SK-MEL-5 (cell line): Measurements from ENCODE around the gene ASPG. TPM values are rescaled to one million over a fixed set of nuclear protein-coding genes. Genes with fewer than 3 reads are reported as not detected.

Experiments
- DNase-seq: peaks from one replicate; pipeline ENCODE4 v3.0.0-alpha.2; 2016; ENCODE audit warnings: low read depth, low spot score
- in situ Hi-C: cut with HindIII; loops from 2 replicates; pipeline ENCODE4 v1.10.0; 2016; ENCODE audit warnings: low sequenced_read_pairs, high pct_unique_total_duplicates, low pct_unique_long_range_greater_than_20kb
- polyA plus RNA-seq, 2 experiments: library from polyadenylated mRNA; depleted of rRNA; stranded (reverse); fragments of >200 nt; gene quantifications; 2 replicates each; pipeline ENCODE4 v1.2.3, GENCODE V29; 2015
- total RNA-seq: library from RNA; depleted of rRNA; stranded (reverse); fragments of >200 nt; shearing (Covaris generic); gene quantifications from 2 replicates; pipeline ENCODE4 v1.2.3, GENCODE V29; 2014; rRNA removed

Gene ASPG
- total RNA-seq: 0.29 and 1.3 TPM in 2 replicates
- polyA plus RNA-seq (2015; cell fraction: cytosol; rRNA removed): 0.02 and 0.27 TPM in 2 replicates
- 0.21 and 1.5 TPM in 2 replicates for polyA plus RNA-seq (2015; cell fraction: nucleus; rRNA removed)

DNA sequence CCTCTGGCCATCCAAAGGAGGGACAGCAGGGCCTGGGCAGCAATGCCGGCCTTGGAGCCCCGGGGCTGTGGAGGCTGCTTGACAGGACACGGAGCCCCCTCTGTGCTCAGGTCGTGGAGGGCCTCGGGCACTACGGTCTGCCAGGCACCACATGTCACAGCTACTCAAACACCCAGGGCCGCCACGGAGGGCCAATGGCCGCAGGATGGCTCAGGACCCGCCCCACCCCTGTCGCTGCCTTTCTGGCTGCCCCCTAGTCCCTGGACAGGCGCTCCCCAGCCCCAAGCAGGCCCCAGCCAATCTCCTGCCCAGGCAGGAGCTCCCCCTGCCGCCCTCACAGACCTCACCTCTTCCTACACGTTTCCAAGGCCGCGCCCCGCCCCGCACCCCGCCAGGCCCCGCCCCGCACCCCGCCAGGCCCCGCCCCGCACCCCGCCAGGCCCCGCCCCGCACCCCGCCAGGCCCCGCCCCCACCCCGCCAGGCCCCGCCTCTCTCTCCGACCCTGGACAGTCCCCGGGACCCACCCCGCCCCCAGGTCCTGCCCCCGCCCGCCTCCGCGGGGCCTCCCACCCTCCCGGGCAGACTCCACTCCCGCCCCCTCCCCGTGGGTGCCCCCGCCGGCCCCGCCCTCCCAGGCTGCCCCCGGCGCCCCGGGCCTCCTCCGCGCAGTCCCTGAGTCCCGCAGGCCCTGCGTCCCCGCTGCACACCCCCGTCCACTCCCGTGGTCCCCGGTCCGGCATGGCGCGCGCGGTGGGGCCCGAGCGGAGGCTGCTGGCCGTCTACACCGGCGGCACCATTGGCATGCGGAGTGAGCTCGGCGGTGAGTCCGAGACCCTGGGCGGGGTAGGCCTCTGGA, at the start of gene ASPG:
Gene ASPG (plus strand): TSS at position 669 of the 857 bp plus-strand sequence. CDS start 71 bp downstream, at position 740.
- in situ Hi-C loops: no loop called here
- peak; percentile 13 for DNase-seq

- DNase-seq: no peak
- in situ Hi-C loops: loop anchor here (25.0 kb wide), 1 partner anchor 99 kb away; the partner anchor contains the start of genes RD3L and TDRD9
Measured at GRCh38 chr14:104036212-104036611, 49.3 kb upstream of the ASPG start.

- in situ Hi-C loops: loop anchor here (25.0 kb wide), 1 partner anchor 100 kb away; the partner anchor contains the start of genes RD3L and TDRD9
- DNase-seq: no peak
Measured at GRCh38 chr14:104037074-104037473, 48.4 kb upstream of the ASPG start.

- in situ Hi-C loops: loop anchor here (25.0 kb wide), 1 partner anchor 101 kb away; the partner anchor contains the start of genes RD3L and TDRD9
- no peak for DNase-seq
Measured at GRCh38 chr14:104037903-104038302, 47.6 kb upstream of the ASPG start.

DNA sequence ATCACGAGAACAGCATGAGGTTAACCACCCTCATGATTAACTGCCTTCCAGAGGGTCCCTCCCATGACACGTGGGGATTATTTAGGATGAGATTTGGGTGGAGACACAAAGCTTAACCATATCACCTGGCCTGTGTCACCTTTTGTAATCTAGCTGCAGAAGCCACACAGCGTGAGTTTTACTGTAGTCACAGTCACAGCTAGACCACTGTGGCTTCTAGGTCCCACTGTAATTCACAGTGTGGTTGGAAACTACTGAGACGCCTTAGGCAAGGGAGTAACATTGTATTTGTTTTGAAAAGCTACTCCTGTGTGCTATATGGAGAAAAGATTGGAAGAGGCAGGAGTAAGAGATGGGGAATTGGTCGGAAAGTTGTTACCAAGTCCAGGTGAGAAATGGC, 46.3 kb upstream of the ASPG start:
- in situ Hi-C loops: loop anchor here (25.0 kb wide), 1 partner anchor 102 kb away; the partner anchor contains the start of genes RD3L and TDRD9
- DNase-seq: no peak

GRCh38 chr14:104040539-104040938, 45.0 kb upstream of the ASPG start:
- no peak for DNase-seq
- in situ Hi-C loops: loop anchor here (25.0 kb wide), 1 partner anchor 103 kb away; the partner anchor contains the start of genes RD3L and TDRD9

- in situ Hi-C loops: loop anchor here (25.0 kb wide), 1 partner anchor 104 kb away; the partner anchor contains the start of genes RD3L and TDRD9
- no peak for DNase-seq
Measured at GRCh38 chr14:104041430-104042104, 43.9 kb upstream of the ASPG start.

GRCh38 chr14:104044016-104044415, 41.5 kb upstream of the ASPG start:
- no peak for DNase-seq
- in situ Hi-C loops: loop anchor here (25.0 kb wide), 1 partner anchor 107 kb away; the partner anchor contains the start of genes RD3L and TDRD9

DNA sequence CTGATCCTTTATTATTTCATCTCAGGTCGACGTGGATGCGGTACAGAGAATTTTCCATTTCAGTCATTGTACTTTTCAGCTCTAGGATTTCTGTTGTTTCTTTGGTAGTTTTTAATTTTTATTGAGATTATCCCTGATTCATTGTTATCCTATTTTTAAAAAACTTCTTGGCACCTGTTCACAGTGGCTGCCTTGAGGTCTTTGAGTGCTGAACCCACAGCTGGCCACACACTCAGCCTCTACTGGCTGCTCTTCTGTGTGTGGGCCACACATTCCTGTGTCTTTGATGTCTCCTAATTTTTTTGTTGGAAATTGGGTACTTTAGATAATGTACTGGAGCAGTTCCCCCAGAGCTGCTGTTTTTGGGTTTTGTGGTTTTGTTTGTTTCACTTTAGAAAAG, 37.7 kb upstream of the ASPG start:
- in situ Hi-C loops: loop anchor here (25.0 kb wide), 1 partner anchor 110 kb away; the partner anchor contains the start of genes RD3L and TDRD9
- DNase-seq: no peak

GRCh38 chr14:104048758-104049507, 36.6 kb upstream of the ASPG start:
- DNase-seq: no peak
- in situ Hi-C loops: loop anchor here (25.0 kb wide), 1 partner anchor 112 kb away; the partner anchor contains the start of genes RD3L and TDRD9

DNA sequence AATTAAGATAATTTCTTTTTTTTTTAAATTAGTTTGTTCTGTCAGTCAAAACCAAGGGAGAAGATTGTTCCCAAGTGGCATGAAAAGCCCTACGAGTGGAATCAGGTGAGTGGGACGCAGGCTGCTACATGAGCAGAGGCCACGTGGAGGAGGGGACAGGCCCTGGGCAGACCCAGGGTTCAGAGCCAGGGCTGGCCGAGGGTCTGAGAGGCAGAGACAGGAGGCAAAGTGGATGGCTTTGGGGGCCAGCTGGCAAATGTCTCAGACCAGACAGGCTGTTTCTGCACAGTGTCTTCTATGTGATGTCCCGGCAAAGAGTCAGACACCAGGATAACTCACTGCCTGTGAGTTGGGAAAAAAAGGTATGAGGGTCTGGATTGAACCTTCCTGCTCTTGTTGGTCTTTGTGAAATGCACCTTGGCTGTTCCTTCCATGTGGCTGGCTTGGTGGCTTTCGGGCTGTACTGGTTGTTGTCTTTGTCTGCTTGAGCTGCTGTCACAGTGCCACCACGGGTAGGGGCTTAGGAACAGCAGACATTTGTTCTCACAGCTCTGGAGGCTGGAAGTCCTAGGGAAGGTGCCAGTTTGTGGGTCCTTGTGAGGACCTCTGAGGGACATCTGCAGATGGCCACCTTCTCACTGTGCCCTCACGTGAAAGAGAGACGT, 35.8 kb upstream of the ASPG start:
- in situ Hi-C loops: loop anchor here (25.0 kb wide), 1 partner anchor 112 kb away; the partner anchor contains the start of genes RD3L and TDRD9
- no peak for DNase-seq

- in situ Hi-C loops: no loop called here
- DNase-seq: no peak
Measured at GRCh38 chr14:104051092-104051813, 34.2 kb upstream of the ASPG start.

DNA sequence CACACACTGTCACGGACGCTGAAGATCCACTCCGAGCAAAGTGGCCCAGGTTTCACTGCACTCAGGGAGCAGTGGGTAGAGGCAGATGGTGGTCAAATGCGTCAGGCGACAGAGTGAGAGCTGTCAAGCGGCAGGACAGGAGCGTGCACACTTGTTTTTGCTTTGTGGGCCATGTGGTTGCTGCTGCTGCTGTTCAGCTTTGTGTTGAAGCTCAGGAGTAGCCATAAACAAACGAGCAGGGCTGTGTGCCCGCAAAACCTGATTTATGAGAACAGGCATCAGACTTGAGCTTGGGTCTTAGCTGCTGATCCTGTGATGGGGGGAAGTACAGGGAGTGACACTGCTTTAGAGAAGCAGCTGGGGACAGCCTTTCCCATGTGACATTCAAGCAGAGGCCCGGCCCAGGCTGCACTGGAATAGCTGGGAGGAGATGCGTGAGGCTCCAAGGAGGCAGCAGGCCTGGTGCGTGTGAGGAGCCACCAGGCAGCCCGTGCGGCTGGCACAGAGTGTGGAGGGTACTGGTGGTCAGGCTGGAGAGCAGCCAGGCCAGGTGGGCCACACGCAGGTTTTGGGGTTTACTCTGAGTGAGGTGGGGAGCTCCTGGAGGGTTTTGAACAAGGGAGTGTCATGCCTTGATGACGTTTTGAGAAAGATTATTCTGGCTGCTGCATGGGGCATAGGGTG, 31.1 kb upstream of the ASPG start:
- DNase-seq: no peak
- in situ Hi-C loops: no loop called here

GRCh38 chr14:104062281-104062680, 23.2 kb upstream of the ASPG start:
- no peak for DNase-seq
- in situ Hi-C loops: no loop called here

- DNase-seq: no peak
- in situ Hi-C loops: no loop called here
Measured at GRCh38 chr14:104064003-104064402, 21.5 kb upstream of the ASPG start.

DNA sequence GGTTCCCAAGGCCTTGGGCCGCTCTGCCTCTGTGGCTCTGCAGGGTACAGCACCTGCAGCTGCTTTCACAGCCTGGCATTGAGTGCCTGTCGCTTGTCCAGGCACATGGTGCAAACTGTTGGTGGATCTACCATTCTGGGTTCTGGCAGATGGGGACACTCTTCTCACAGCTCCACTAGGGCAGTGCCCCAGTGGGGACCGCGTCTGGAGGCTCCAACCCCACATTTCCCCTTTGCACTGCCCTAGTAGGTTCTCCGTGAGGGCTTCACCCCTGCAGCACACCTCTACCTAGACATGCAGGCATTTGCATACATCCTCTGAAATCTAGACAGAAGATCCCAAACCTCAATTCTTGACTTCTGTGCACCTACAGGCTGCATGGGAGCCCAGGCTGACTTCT, 19.2 kb upstream of the ASPG start:
- no peak for DNase-seq
- in situ Hi-C loops: no loop called here
